HG02763 (cell line): ENCODE measurements around the gene ROCK2.
"Not testable (repeated sequence)": the region's sequence is repeated elsewhere in the genome, so short reads cannot be mapped to it uniquely, and the experiment has no call there.

Experiments used
- ATAC-seq: cut with Tn5 transposase; IDR thresholded peaks from one replicate; pipeline ENCODE4 v1.9.1; 2021; ENCODE audit warnings: mild to moderate bottlenecking, moderate library complexity; ENCODE audit not compliant: unreplicated experiment

Gene ROCK2

DNA sequence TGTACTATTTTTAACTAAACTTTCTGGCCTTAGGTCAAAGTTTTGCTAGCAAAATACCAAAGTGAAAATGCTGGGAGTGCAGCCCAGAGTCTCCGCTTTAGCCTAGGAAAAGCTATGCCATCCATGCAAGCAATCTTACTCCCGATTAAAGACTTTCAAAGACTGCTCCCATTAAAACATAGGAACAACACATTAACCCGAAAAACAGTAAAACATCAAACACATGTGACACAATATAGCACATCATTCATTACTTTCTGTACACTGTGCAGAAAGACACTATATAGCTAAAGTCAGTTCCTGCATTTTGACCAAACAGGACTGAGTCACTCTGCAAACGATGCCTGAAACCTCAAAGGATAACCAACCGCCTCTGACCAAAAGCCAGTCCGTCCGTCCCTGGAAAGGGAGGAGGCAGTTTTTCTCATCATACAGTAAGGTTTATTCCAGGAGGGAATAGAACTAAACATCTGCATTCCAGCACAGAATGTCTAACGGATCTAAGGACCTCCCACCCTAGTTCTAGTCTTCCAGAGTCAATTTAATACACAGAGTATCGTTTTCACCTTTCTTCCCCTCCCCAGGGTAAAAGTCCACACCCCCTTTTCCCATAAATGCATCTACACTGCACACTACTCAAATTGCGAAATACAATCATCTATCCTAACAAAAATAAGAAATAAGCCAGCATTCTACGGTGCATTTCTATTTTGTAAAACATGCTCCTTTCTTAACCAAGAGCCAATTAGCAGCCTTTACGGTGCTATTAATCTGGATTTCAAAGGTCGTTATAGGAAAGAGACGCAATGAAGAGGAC, 1.7 kb downstream of the ROCK2 start:
- no peak for ATAC-seq

DNA sequence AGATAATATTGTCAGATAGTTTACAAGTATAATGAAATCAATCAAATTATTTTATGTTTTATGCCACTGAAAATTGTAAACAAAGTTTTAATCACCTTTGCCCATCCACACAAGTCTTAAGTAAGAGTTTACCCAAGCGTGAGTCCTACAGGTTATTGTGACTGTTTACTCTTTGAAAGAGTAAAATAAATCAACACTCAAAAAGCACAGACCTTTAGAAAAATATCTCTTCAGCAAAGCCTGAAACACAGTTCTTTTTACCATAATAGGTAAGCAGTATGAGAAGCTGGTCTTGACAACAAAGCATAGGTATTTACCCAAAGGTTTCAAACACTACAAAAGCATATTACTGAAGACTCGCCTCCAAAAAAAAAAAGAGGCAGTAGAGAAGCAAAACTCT, 3.7 kb downstream of the ROCK2 start:
- ATAC-seq = no peak

DNA sequence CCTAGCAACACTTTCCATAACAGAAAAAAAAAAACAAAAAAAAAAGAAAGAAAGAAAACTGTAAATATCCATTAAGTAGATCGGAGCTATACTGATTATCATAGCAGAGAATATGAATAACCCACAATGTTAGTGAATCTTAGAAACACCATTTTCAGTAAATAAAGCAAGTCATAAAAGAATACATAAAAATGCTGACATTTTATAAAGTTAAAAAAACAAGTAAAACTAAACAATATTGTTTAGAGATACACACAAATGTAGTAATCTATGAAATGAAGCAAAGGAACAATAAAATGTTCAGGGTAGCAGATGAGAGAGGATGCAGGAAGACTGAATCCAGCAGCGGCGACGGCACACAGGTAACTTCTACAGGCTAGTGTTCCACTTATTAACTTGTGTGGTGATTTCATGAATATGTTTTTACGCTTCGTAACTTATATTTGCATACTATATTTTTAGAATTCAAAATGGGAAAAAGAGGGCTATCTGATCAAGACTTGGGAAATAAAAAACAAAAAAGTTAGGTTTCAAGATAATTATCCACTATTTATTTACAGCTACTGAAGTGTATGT, 4.8 kb downstream of the ROCK2 start:
- no peak for ATAC-seq

DNA sequence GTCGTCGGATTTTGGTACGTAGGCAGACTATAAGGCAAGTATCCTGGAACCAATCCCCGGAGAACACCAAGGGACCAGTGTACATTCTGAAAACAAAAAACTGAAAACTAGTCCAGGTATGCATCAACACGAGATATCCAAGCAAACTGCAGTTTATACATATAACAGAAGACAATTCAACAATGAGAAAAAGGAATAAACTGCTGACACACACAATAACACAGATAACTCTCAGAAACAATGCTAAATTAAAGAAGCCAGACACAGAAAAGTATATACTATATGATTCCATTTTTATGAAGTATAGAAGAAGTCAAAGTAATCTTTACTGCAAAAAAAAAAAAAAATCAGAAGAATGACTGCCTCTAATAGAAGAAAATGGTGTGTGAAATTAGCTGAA, 5.9 kb downstream of the ROCK2 start:
- no peak for ATAC-seq

DNA sequence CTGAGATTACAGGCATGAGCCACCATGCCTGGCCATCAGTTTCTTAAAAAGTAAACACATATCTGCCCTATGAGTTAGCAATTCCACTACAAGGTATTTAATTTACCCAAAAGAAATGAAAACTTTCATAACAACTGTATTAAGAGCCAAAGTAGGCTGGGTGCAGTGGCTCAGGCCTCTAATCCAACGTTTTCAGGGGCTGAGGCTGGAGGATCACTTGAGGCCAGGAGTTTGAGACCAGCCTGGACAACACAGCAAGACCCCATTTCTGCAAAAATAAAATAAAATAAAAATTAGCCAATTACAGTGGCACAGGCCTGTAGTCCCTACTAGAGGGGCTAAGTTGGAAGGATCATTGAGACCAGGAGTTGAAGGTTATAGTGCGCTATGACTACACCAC, 6.5 kb downstream of the ROCK2 start:
- no peak for ATAC-seq

GRCh38 chr2:11336189-11336588, 8.2 kb downstream of the ROCK2 start:
- ATAC-seq = no peak

GRCh38 chr2:11333427-11334183, 10.8 kb downstream of the ROCK2 start:
- no peak for ATAC-seq

GRCh38 chr2:11332596-11332995, 11.8 kb downstream of the ROCK2 start:
- ATAC-seq = no peak

- ATAC-seq = no peak
Observed at GRCh38 chr2:11330457-11331142, 13.8 kb downstream of the ROCK2 start.

- ATAC-seq = no peak
Observed at GRCh38 chr2:11329776-11330175, 14.7 kb downstream of the ROCK2 start.

GRCh38 chr2:11328522-11328921, 15.9 kb downstream of the ROCK2 start:
- ATAC-seq = not testable (repeated sequence)

- ATAC-seq = no peak
Observed at GRCh38 chr2:11327871-11328270, 16.6 kb downstream of the ROCK2 start.

DNA sequence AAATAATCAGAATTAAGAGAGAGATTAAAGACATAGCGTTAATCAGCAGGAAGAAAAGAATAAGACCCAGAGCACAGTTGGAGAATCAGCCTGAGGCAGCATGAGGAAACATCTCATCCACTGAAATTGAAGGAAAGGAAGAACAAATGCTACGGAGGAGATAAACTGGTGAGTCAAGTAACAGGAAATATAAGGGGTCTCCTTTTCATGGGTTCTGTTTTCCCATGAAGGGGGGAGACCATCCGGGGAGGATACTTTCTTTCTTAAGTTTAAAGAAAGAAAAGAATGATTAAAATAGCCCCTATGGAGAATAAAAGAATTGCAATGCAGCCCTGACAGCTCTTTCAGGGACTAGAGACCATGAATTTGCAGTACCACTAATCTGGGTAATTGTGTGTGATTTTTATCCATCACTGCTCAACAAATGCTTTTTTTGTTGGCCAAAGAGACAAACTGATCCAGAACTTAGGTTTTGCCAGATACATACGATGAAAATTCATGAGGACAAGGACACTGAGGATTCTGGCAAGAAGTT, 17.7 kb downstream of the ROCK2 start:
- no peak for ATAC-seq

GRCh38 chr2:11325961-11326676, 18.3 kb downstream of the ROCK2 start:
- no peak for ATAC-seq

GRCh38 chr2:11321847-11322246, 22.6 kb downstream of the ROCK2 start:
- no peak for ATAC-seq

GRCh38 chr2:11320698-11321492, 23.5 kb downstream of the ROCK2 start:
- no peak for ATAC-seq

- no peak for ATAC-seq
Observed at GRCh38 chr2:11319939-11320338, 24.5 kb downstream of the ROCK2 start.

GRCh38 chr2:11315074-11315705, 29.2 kb downstream of the ROCK2 start:
- no peak for ATAC-seq

GRCh38 chr2:11314487-11314886, 29.9 kb downstream of the ROCK2 start:
- ATAC-seq = no peak
